Mesothelial cell of epicardium (in vitro differentiated cells): ENCODE data around the gene EIF1. TPM values are rescaled to one million over a fixed set of nuclear protein-coding genes. Genes with fewer than 3 reads are reported as not detected.
"Not testable (repeated sequence)": the region's sequence is repeated elsewhere in the genome, so short reads cannot be mapped to it uniquely, and the experiment has no call there.

Experiments
- DNase-seq, 2 experiments: peaks; one replicate each; pipeline ENCODE4 v3.0.0; 2021; ENCODE audit warnings: low spot score in 2 of 2; ENCODE audit not compliant: unreplicated experiment in 2 of 2
- H3K27ac Mint-ChIP-seq: 2 replicates; pipeline ENCODE4 v1.8.0; 2021; ENCODE audit warnings: mixed read lengths
- H3K27me3 Mint-ChIP-seq: 2 replicates; pipeline ENCODE4 v1.8.0; 2021; ENCODE audit warnings: low read depth, mixed read lengths
- H3K36me3 Mint-ChIP-seq: 2 replicates; pipeline ENCODE4 v1.8.0; 2021; ENCODE audit warnings: mixed read lengths
- H3K4me1 Mint-ChIP-seq: 2 replicates; pipeline ENCODE4 v1.8.0; 2021; ENCODE audit warnings: mixed read lengths
- H3K4me3 Mint-ChIP-seq: 2 replicates; pipeline ENCODE4 v1.8.0; 2021; ENCODE audit warnings: mild to moderate bottlenecking, moderate library complexity, mixed read lengths
- H3K9me3 Mint-ChIP-seq: 2 replicates; pipeline ENCODE4 v1.8.0; 2021; ENCODE audit warnings: mixed read lengths
- CTCF ChIP-seq: fragments of 200-600 bp; sonication (generic); IDR thresholded peaks from one replicate; pipeline ENCODE4 v1.5.0; 2021; ENCODE audit warnings: antibody characterized with exemption; ENCODE audit not compliant: unreplicated experiment
- total RNA-seq: library from RNA; stranded (reverse); gene quantifications from 3 replicates; pipeline ENCODE4 v1.2.1, GENCODE V29; 2021

EIF1 gene
- total RNA-seq, 1 donor from 2014 or later, result 606 TPM

- no peaks in the 10 kb centered on the region for H3K36me3 Mint-ChIP-seq
- TF ChIP-seq CTCF, result peak; percentile 92
- H3K4me3 Mint-ChIP-seq, result peak overlapping the region; percentile 70
- DNase-seq, result peak; percentile 79 to 94
- H3K4me1 Mint-ChIP-seq, result peaks cover 17% of the 10 kb centered on the region
- H3K9me3 Mint-ChIP-seq, result no peaks in the 10 kb centered on the region
- no peaks in the 10 kb centered on the region for H3K27me3 Mint-ChIP-seq
- peak overlapping the region; percentile 89 for H3K27ac Mint-ChIP-seq
These were observed 23.0 kb upstream of the EIF1 start for GRCh38 chr17:41665566-41666236.

- peaks cover 16% of the 10 kb centered on the region for H3K4me1 Mint-ChIP-seq
- no peaks in the 10 kb centered on the region for H3K36me3 Mint-ChIP-seq
- peak overlapping the region; percentile 70 for H3K4me3 Mint-ChIP-seq
- TF ChIP-seq CTCF, result peak; percentile 46
- no peaks in the 10 kb centered on the region for H3K9me3 Mint-ChIP-seq
- peak overlapping the region; percentile 89 for H3K27ac Mint-ChIP-seq
- no peaks in the 10 kb centered on the region for H3K27me3 Mint-ChIP-seq
- no peak for DNase-seq
These were observed 22.4 kb upstream of the EIF1 start for GRCh38 chr17:41666237-41666641.

- peak overlapping the region; percentile 56 for H3K27ac Mint-ChIP-seq
- H3K27me3 Mint-ChIP-seq, result no peaks in the 10 kb centered on the region
- H3K4me1 Mint-ChIP-seq, result peaks cover 15% of the 10 kb centered on the region
- TF ChIP-seq CTCF, result peak; percentile 81
- peak overlapping the region; percentile 70 for H3K4me3 Mint-ChIP-seq
- no peaks in the 10 kb centered on the region for H3K36me3 Mint-ChIP-seq
- DNase-seq, result peak in 1 of 2 experiments; percentile 91
- no peaks in the 10 kb centered on the region for H3K9me3 Mint-ChIP-seq
These were observed 21.9 kb upstream of the EIF1 start for GRCh38 chr17:41666708-41667279.

GRCh38 chr17:41667280-41668041 is 21.2 kb upstream of the EIF1 start:
- Mint-ChIP-seq H3K4me3 (peak overlapping the region; percentile 70), H3K27ac (peak overlapping the region; percentile 56), H3K4me1 (peaks cover 15% of the 10 kb centered on the region), H3K36me3 (no peaks in the 10 kb centered on the region), H3K27me3 (no peaks in the 10 kb centered on the region), H3K9me3 (no peaks in the 10 kb centered on the region)
- no peak for DNase-seq
- TF ChIP-seq CTCF, result peak; percentile 12

GRCh38 chr17:41672153-41672552 is 16.5 kb upstream of the EIF1 start:
- no peak overlapping the region for H3K4me3 Mint-ChIP-seq
- H3K27ac Mint-ChIP-seq, result no peak overlapping the region
- H3K36me3 Mint-ChIP-seq, result no peaks in the 10 kb centered on the region
- no peaks in the 10 kb centered on the region for H3K9me3 Mint-ChIP-seq
- no peak for DNase-seq
- no peak for TF ChIP-seq CTCF
- H3K27me3 Mint-ChIP-seq, result no peaks in the 10 kb centered on the region
- peaks cover 13% of the 10 kb centered on the region for H3K4me1 Mint-ChIP-seq

- not testable (repeated sequence) for H3K36me3 Mint-ChIP-seq, H3K4me3 Mint-ChIP-seq, H3K27me3 Mint-ChIP-seq, DNase-seq, H3K9me3 Mint-ChIP-seq
- H3K4me1 Mint-ChIP-seq, result peaks cover 19% of the 10 kb centered on the region
- peak overlapping the region; percentile 15 for H3K27ac Mint-ChIP-seq
These were observed 13.3 kb upstream of the EIF1 start for GRCh38 chr17:41675157-41676057.
